ENCODE data around the gene LPA.
"Not testable (repeated sequence)": the region's sequence is repeated elsewhere in the genome, so short reads cannot be mapped to it uniquely, and the experiment has no call there.

LPA gene, protein sequence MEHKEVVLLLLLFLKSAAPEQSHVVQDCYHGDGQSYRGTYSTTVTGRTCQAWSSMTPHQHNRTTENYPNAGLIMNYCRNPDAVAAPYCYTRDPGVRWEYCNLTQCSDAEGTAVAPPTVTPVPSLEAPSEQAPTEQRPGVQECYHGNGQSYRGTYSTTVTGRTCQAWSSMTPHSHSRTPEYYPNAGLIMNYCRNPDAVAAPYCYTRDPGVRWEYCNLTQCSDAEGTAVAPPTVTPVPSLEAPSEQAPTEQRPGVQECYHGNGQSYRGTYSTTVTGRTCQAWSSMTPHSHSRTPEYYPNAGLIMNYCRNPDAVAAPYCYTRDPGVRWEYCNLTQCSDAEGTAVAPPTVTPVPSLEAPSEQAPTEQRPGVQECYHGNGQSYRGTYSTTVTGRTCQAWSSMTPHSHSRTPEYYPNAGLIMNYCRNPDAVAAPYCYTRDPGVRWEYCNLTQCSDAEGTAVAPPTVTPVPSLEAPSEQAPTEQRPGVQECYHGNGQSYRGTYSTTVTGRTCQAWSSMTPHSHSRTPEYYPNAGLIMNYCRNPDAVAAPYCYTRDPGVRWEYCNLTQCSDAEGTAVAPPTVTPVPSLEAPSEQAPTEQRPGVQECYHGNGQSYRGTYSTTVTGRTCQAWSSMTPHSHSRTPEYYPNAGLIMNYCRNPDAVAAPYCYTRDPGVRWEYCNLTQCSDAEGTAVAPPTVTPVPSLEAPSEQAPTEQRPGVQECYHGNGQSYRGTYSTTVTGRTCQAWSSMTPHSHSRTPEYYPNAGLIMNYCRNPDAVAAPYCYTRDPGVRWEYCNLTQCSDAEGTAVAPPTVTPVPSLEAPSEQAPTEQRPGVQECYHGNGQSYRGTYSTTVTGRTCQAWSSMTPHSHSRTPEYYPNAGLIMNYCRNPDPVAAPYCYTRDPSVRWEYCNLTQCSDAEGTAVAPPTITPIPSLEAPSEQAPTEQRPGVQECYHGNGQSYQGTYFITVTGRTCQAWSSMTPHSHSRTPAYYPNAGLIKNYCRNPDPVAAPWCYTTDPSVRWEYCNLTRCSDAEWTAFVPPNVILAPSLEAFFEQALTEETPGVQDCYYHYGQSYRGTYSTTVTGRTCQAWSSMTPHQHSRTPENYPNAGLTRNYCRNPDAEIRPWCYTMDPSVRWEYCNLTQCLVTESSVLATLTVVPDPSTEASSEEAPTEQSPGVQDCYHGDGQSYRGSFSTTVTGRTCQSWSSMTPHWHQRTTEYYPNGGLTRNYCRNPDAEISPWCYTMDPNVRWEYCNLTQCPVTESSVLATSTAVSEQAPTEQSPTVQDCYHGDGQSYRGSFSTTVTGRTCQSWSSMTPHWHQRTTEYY (N-terminal part only)

DNA sequence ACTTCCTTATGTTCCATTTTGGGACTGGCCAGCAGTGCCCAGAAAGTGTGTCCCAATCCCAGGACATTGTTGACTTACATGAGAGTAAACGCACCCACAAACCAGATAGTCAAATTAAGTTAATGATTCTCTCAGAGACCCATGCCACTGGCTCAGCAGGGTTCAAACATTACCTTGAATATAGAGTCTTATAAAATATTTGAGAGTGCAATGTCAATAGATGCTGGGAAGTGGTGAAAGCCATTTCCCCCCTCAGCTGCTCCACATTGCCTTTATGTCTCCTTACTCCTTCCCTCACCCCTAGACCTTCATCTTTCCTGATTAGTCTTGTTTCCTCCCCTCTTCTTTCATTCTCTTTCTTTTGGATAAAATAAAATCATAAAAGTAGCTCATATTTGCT lies at the start of gene LPA:
LPA (minus strand) TSS at position 78 of the 400 bp plus-strand sequence; CDS start at position 17, 61 bp downstream.
- DNase-seq: not testable (repeated sequence)

DNA sequence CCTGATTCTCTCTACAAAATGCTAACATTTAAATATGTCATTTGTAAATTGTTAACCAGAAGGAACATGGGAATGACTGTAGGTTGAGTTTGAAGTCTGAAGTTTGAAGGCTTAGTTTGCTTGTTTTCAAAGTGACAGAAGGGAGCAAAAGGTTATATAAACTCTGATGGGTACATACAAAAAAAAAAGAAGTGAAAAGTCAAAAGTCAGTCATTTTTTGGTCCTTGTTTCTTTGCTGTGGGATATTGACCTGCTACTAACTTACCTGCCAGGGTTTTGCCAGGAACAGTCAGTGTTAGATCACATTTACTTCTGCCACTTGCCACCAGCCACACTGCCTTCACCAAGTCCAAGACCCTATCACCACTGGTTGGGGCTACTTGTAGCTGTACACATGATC lies 44.9 kb upstream of the LPA start:
- not testable (repeated sequence) for DNase-seq

DNA sequence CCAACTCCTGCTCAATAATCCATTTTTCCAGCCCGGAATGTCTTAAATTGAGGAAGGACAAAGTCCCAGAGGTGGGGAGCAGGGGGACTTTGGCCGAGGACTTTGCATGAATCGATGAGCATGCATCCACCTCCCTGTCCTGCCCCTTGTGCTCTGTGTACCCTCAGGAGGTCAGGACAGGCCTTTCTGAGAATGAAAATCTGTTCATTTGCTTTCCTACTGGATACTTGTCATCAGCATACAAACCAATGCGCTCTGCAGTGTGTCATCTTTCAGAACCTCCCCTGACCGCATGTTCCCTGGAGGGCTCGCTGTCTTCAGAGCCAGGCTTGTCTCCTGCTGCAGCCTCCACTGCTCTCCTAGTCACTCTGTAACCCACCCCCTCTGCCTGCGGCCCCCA lies 40.6 kb upstream of the LPA start:
- DNase-seq: not testable (repeated sequence)

DNA sequence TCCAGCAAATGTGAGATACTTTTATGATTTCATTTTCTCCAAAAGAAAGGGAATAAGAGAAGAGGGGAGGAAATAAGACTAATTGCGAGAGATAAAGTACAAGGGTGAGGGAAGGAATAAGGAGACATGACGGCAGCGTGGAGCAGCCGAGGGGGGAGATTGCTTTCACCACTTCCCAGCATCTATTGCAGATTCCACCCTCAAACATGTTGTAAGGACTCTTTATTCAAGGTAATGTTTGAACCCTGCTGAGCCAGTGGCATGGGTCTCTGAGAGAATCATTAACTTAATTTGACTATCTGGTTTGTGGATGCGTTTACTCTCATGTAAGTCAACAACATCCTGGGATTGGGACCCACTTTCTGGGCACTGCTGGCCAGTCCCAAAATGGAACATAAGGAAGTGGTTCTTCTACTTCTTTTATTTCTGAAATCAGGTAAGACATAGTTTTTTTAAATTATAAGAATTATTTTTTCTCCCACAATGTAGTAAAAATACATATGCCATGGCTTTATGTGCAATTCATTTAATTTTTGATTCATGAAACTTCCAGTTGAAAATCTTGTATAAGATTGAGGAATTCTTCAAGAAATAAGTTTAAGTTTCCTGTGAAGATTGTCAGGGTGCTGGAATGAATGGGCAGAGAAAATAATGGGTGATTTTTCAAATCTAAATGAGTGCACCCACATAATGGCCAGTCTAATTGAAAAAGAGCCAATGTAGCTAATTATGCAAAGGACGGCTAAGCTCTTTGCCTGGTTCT lies 38.0 kb upstream of the LPA start, which contains the start of gene PLG:
PLG (plus strand) TSS at position 327 of the 763 bp plus-strand sequence; CDS start at position 388, 61 bp downstream.
- not testable (repeated sequence) for DNase-seq

DNA sequence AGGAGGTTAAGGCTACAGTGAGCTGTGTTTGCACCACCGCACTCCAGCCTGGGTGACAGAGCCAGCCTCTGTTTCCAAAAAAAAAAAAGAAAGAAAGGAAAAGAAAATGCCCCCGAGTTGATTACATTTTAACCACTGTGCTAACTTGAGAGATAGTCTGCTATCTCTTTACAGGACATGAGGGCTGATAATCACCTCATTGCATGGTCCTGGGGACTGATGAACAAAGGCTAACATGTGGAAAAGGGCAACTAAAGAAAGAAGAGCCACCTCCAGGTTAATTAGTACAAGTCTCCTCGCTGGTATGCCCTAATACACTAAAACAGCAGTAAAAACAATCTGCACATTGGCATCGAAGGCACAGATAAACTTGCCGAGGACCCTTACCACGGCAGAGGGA lies 33.8 kb upstream of the LPA start:
- DNase-seq: no peak

DNA sequence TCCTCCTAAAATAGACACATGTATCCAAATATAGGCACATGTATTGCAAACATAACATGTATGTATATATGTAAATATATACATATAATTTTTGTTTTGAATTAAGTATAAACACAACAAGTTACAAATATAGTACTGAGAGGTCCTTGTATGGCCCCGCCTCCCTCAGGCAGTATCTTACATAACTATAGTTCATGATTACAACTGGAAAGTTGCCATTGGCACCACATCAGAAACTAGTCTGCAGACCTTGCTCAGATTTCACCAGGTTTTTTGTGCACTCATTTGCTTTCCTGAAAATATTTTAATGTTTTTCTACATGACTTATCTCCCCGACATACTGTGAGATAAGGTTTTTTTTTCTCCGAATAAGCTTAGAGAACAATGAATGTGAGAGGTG lies 32.8 kb upstream of the LPA start:
- not testable (repeated sequence) for DNase-seq

DNA sequence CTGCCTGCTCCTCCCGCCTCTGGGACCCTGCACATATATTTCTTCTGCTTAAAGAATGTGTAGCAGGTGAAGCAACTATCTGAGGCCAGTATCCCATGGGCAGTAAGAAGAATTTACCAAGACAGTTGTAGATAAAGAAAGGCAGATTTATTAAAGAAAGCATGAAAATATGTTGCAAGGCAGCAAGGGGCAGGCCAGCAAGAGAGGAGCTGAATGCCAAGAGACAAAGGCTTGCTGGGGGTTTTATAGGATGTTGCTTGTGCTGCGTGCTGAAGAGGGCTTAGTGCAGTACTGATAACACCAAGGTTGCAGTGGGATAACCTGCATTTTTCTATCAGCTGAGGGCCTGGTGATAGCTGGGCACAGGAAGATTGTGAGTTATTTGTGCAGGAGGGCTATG lies 31.5 kb upstream of the LPA start:
- not testable (repeated sequence) for DNase-seq

DNA sequence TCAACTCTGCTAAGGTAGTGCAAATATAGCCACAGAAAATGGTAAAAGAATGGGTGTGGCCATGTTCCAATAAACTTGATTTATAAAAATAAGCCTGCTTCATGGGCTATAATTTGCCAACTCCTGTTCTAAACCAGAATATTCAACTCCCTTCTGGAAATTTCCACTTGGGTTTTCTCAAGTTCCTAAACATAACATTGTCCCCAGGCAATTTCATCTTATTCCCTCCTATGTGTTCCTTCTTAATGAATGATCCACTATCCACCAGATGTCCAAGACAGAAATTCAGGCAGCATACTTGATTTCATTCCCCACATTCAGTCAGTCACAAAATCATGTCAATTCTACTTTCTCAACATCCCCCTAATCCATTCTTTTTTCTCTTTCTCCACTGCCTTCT lies 30.9 kb upstream of the LPA start:
- DNase-seq: not testable (repeated sequence)

DNA sequence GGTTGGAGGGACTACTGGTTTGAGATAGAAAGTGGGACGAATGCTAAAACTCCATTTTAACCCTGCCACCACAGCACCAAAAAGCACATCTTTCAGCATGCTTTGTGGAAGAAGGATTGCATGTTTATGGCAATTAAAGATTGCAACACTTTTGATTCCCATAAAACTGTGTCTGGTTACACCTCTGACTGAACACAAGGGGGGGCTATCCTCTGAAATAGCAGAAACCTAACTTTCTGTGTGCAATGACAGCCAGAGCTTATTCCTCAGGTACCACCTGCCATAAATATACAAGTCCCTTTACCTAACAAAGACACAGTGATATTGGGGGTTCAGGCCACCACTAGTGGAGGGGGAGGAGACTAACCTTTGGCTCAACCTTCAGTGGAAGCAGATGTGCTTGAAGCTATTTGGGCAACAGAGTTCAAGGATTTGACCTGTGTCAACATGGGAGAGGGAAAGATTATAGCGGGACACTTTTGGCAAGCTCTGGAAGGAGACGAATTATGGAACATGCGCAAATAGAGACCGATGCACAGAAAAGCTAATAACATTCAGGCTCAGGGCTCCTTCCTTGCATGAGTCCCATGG lies 28.4 kb upstream of the LPA start:
- DNase-seq: no peak

DNA sequence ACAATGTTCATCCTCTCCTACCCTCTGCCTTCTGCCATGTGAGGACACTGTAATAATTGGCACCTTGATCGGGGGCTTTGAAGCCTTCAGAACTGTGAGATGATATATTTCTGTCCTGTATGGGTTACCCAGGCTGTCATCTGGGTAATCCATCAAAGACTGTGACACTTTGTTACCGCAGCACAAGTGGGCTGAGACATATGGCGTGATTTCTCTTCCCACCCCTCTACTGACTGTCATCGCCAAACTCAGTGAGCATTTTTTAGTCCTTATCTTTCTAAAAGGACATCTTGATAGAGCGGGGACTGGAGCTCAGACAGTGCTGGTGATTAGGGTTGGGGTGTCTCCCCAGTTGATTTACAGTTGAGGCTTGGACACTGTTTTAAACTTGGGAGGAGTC lies 27.5 kb upstream of the LPA start:
- no peak for DNase-seq

DNA sequence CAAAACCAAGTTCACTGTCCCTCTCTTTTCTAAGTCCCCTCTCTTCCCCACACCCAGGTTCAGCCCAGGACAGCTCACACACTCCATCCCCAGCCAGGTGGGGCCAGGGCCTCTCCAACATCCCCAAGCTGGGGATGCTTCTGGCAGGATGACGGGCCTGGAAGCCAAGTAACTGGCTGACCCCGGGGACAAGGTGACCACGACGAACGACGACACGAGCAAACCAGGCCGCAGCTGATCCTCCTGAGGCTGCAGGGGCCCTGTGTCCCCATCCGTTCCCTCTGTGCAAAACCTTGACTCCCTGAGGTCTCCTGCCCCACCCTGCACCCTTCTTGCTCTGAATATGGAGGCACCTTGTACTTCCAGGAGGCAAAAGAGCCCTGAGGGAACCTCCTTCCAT lies 26.4 kb upstream of the LPA start:
- DNase-seq: no peak

DNA sequence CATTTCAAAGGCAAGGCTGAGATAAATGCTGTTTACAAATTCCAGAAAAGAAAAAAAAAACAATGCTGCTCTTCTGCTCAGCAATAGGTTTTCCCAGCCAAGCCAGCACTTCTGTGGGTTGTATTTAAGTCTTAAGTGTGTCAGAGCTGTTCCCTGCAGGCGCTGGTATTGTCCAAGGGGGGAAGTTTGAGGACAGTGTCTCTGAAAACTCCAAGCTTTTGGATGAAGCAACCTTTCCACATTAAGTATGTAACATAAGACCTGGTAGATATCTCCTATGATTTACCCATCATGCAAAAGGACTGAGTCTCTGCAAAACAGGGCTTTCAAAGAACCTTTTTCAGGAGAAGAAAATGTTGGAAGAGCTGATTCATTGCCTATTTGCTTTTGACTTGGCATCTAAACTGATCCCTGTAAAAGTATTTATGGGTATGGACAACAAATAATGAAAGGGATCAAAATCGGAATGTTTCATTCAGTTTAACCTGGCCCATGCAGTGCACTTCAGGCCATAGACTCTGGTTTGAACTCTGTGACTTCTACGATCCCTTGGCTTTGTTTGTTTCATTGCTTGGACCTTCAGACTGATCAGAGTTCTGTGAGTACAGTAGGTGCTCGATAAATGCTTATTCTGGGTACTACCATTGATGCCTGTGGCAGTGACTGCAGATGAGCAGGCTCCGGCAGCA lies 21.8 kb upstream of the LPA start:
- DNase-seq: no peak

DNA sequence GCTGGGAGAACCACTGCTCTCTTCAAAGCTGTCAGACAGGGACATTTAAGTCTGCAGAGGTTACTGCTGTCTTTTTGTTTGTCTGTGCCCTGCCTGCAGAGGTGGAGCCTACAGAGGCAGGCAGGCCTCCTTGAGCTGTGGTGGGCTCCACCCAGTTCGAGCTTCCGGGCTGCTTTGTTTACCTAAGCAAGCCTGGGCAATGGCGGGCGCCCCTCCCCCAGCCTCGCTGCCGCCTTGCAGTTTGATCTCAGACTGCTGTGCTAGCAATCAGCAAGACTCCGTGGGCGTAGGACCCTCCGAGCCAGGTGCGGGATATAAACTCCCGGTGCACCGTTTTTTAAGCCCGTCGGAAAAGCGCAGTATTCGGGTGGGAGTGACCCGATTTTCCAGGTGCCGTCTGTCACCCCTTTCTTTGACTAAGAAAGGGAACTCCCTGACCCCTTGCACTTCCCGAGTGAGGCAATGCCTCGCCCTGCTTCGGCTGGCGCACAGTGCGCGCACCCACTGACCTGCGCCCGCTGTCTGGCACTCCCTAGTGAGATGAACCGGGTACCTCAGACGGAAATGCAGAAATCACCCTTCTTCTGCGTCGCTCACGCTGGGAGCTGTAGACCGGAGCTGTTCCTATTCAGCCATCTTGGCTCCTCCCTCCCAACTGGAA lies 21.2 kb upstream of the LPA start:
- not testable (repeated sequence) for DNase-seq

DNA sequence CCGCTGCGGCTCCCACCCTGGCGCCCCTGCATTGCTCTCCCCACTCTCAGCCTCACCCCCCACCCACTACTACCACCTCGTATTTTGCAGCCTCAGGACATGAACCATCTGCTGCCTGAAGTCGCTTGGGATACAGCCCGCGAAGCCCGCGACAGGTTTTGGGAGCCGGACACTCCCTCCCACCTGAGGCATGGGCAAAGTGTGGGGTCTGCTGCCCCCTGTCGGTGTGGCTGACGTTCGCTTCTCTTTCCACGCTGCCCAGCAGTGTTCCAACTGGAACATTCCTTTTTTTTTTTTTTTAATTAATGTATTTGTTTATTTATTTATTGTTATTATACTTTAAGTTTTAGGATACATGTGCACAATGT lies 15.3 kb upstream of the LPA start:
- DNase-seq: no peak

DNA sequence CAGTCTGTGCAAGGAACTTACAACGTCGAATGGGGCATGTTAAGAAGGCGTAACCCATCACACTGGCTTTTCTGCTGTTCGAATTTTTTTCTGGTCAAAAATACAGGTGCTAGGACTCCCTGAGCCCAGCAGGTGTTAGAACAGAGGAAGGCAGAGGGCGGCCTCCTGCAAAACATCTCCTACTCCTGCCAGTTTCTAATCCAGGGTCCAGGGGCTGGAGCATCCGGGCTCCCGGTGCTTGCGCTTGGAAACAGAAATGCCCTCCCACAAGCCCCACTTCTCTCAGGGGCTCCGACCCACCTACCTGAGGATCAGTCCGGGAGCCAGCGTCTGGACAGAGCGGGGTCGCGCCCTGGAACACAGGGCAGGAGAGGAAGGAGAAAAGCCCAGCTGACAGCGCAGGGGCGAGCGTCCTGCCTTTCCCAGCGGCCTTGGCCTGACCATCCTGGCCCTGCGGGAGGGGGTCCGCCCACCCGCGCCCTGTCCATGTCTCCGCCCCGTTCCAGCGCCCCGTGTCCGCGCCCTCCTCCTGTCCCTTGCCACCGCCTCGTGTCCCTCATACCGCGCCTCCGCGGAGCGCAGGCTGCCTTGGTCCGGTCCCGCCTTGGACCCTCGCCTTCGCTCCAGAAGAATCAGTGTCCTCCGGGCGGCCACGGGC lies 14.8 kb upstream of the LPA start:
- no peak for DNase-seq

DNA sequence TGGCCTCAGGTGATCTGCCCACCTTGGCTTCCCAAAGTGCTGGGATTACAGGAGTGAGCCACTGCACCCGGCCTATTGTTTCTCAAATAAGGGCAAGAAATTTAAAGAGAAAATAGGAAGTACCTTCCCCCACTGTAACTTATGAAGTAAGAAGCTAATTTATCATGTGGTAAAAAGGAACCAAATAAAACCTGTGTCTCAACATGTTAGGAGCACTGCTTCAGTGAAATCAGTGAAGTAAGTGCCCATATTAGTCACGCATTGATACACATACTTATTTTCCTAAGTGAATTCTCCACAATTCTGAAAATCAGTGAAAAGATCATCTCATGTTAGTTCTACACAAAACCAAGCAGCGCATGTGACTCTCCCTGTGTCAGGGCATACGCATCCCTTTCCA lies 14.2 kb upstream of the LPA start:
- no peak for DNase-seq

DNA sequence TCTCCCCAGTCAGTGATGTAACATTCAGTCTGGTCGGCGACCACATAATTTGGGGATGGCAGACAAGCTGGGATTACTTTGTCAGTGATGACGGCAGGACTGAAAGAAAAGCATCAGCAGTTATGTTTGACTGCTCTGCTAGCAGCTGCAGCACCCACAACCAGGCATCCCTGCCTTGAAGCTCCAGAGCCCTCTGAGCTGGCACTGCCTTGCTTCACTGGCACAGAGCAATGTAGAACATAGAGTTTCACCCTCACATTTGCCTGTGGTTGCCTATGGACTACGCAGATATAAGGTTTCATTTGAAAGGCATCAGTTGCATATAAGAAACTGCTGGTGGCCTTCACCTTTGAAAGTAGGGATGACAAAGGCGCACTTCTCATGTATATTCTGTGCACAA lies 12.3 kb upstream of the LPA start:
- DNase-seq: not testable (repeated sequence)

DNA sequence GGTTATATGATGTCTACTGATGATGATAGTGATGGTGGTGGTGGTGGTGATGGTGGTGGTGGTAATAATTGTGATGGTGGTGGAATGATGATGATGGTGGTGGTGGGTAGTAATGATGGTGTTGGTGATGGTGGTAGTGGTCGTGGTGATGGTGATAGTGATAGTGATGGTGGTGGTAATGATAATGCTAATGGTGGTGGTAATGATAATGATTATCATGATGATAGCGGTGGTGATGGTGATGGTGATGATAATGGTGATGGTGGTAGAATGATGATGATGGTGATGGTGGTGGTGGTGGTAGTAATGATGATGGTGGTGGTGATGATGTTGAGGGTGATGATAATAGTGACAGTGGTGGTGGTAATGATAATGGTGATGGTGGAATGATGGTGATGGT lies 4.5 kb upstream of the LPA start:
- DNase-seq: no peak

DNA sequence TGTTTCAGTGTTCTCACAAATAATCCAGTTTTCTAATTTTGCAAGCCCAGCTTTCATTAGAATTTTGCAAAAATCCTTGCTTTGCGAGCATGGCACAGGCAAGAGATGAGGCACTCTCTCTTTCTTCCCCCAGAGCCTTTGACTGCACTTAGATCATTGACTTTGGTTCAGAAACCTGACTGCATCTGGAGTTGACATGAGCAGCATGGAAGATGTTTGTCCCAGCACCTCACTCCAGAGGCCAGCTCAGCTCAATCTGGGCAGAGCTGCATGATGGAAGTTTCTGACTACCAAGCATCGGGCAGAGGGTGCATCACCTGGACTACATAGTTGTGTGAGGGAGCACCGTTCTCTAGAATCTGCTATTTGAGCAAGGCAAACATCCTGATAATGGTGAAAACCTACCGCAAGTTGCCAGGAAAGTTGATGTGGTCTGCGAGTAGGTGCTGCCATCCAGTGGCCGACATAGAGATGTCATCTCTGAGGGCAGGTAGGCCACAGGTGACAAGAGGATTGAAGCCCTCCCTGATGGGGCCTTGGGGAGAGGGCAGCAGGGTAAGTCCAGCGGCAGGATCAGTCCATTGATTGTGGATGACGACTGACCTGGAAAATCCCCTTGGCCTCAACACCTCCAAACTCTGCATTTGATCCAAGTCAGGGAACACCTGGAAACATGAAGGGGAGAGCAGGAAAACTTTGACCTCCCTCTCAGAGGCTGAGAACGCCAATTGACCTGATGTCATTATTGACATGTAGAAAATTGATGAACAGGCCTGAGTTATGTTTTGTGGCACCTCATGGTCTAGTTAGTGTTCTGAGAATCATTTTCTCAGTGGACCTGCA lies 3.8 kb upstream of the LPA start:
- DNase-seq: no peak
